NCI-H1105 treated with DMSO at 0.1 percent for 48 hours (cell line): Measurements from ENCODE around the gene KIAA0319L.

ENCODE experiments used
- DNase-seq: peaks from one replicate; lab custom pipeline; 2025; lab: John Stamatoyannopoulos, UW

KIAA0319L gene

DNA sequence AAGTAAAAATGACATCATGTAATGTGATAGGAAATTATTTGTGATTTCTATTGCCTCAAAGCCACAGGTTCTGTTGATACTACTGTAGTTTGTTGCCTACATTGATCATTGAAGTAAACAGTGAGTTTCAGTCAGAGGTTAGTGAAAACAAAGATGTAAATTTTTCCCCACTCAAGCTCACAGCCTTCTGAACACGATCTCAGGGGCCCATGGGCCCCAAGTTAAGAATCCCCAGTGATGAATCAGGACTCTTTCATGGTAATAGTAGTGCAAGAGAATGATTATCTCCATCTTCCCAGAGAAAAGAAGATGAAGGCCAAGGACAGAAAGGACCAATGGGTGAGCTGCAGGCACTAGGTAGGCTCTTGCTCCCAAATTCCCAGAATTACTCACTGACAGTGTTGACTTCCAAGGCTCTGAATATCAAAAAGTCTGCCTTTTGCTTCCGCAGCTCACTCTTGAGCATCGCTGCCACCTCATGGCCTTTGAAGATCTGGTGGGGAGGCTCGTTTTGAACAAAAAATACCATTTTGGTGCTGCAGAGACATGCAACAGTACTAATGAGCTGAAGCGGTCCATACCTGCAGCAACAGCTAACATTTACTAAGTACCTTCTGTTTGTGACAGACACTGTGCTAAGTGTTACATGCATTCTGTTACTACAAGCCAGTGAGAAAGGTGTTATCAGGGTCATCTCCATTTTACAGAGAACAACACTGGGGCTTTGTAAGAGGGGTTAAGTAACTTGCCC, 113.3 kb downstream of the KIAA0319L start:
- DNase-seq = peak; percentile 15

DNA sequence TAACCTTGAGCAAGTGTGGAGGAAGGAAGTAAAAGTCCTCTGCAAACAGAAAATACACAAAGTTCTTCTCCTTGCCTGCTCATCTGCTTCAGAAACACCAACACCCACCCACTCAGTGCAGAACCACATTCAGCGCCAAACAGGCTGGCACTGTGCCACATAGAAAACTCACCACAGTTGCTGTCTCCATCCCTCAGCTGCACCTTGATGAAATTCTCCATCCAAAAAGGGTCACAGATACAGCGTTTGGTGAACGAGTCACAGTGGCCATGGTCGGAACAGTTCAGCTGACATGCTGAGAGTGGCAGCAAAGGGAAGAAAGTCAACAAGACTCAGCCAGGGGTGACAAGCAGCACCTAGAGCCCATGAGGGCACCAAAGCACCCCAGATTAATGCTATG, 114.5 kb downstream of the KIAA0319L start:
- no peak for DNase-seq

DNA sequence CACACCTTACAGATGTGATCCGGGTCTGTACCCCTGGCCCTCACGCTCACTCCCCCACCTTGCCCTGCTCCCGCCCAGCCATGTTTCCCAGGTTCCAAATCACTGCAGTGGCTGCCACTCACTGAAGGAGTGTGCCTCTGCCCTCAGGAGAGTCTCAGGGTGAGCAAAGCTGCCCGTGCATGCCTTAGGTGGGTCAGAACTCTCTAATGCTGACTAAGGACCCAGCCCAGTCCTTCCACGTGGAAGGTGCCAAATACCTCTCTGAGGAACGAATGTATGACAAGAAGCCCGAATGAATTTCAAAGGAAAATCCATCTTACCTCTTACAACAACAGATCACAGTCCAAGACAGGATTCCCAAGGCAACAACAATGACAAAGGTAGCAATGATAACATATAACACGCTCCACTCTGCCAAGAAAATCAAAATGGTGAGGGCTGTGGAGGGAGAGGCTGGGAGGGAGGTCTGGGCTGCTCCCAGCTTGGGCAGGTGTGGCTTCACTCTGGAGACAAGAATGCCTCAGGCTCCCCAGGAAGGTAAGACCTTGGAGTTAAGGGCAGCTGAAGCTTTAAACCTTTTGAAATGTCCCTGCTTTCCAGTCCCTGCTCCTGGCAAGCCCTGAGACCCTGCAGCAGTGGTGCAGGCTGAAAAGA, 115.2 kb downstream of the KIAA0319L start:
- DNase-seq = no peak

DNA sequence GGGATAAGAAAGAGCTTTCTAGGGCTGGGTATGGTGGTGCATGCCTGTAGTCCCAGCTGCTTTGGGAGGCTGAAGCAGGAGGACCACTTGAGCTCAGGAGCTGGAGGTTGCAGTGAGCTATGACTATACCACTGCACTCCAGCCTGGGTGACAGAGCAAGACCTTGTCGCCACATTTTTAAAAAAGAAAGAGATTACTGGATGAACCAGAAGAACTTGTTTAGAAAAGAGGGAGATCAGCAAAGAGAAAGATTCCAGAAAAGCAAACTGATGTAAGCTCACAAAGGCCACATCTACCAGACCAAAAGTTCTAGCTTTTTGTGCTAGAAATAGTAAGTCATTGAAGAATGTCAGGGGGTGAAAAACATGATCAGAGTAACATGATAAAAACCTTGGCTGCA, 117.6 kb downstream of the KIAA0319L start:
- no peak for DNase-seq

DNA sequence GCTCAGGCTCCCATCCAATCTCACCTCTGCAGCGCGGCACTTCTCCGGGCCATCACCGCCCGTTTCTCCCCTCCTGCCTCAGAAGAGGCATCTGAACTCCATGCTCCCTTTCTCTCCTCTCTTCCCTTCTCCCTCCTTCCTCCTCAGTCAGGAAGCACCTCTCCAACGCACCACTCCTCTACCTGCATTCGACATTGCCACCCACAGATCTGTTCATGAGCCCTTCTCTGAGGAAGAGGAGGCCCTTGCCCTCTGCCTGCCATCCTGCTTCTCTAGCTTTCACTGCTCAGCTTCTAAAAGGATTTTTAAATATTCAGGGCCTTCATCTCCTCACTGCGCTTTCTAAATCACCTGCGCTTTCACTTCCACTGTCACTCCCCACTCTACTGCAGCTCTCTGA, 120.0 kb downstream of the KIAA0319L start:
- no peak for DNase-seq

DNA sequence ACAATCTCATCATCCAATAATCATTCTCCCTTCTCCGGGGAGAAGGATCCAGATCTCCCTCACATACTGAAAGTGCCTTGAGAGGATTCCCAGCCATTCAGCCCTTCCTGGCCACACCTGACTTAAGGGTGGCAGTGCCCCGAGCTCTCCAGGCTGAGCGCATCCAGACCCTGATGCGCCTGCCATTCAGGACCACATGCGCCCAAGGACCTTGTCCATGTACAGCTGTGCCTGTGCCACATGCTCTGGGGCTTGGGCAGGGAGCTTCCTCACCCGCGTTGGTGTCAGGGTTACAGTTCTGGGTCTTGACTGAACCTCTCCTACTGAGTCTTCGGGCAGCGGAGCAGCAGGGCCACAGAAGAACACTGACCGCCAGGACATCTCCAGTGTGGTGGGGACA, 121.1 kb downstream of the KIAA0319L start:
- DNase-seq = no peak

DNA sequence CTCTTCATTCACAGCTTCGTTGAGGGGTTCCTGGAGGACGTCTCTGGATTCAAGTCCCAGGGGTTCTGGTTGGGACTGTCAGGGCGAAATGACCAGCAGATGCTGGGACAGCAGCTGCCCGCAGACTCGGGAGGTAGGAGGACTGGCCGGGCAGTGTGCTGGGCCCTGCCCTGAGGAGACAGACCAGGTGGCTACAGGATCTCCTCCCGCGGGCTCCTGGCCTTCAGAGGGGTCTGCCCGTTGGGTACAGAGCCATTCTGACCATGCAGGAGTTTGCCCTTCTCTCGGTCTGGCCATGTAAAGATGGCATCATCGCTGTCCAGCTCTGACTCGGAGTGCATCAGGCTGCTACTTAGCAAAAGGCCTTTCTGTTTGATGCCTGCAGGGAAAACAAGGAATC, 122.5 kb downstream of the KIAA0319L start:
- no peak for DNase-seq

DNA sequence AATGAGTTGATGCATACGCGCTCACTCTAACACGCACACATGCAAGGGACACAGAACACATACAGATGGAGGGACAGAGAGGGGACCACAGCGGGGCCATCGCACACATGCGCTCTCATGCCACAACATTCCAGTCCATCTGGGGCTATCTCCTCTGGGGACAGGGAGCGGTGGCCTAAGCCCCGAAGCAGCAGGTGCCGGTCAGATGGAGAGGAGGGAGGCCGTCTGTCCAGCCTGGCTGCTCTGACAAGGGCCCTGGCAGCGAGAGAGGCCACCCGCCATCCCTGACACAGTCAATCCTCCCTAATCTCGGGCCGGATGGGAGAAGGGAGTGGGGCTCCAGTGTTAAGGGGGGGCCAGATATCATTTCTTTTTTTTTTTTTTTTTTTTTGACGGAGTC, 123.5 kb downstream of the KIAA0319L start:
- DNase-seq = no peak

DNA sequence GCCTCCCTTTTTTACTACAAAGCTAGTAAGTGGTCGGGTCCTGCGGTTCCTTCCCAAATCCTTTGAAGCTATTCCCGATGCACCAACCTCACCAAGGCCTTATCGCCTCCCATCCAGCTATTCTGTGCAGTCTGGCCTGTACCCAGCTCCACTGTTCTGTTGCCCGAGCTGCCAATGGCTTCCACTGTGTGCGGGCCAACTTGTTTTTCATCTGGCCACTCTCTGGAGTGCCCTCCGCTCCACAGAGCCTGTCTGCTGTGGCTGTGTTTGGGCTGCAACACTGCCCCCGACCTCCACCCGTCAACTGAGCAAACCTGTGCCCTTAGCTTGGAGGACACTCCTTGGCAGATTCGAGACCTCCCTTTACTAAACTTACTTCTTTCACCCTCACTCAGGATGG, 125.0 kb downstream of the KIAA0319L start:
- DNase-seq = no peak

DNA sequence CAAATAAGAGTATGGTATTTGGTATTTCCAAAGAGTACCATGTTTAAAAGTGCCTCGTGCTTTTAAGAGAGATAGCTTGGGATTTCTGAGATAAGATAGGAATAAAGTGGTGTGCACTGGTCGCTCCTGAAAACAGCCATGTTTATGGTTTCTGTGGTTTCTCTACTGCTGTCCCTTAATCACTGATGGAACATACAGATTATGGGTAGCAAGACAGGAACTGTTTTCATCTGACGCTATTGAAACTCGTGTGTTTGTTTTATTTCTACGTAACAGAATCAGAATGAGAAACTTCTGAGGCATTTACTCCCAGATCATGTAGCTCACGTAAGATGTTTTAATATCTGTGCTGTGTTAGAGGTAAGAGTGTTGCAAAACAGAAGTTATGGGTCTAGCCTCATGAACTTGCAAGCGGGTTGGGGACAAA, 126.0 kb downstream of the KIAA0319L start:
- DNase-seq = no peak

DNA sequence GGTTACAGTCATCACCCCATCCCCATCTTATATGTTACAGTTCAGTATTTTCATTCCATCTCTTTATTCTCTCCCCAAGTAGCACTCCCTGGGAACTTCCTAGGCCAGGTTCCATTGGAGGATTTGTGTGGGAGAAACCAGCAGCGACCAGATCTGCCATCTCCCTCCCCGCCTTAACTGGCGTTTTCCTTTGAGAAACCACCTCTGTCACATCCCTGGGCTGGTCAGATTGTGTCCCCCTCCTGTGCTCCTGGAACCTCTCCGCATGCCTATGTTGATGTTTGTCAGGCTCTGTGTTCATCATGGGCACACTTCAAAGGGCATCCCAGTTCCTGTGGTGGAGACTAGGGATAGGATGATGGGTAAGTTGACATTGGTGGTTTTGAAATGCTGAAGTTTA, 126.4 kb downstream of the KIAA0319L start:
- no peak for DNase-seq

DNA sequence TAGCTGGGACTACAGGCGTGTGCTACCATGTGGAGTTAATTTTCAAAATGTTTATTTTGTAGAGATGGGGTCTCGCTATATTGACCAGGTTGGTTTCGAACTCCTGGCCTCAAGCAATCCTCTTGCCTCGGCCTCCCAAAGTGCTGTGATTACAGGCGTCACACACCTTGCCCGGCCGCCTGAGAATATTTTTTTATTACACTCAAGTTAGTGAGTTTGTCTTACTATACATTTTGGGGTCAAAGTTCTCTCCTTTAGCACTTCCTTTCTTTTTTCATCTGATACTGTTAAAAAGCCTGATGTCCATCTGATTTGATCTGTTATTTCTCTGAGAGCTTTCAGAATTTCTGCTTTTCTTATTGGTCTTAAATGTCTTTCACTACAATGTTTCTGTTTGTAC, 128.8 kb downstream of the KIAA0319L start:
- no peak for DNase-seq

DNA sequence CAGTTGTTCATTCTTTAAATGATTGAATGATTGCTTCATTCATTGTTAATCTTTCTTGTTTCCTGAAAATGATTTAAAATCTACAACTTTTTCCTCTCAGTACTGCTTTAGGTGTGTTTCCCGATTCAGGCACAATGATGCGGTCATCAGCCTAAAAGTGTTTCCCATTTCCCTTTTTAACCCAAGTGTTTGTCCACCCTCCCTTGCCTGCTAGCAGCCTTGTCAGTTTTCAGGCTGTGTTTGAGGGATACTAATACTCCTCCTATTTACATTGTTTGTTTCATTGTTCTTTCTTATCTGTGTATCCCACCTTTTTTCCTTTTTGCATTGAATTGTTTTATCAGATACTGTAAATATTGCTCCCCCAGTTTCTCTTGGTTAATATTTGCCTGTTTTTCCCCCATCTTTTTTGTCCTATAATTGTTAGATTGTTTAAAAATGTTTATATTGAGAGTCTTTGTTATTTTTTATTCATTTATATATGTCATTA, 131.1 kb downstream of the KIAA0319L start:
- DNase-seq = no peak

DNA sequence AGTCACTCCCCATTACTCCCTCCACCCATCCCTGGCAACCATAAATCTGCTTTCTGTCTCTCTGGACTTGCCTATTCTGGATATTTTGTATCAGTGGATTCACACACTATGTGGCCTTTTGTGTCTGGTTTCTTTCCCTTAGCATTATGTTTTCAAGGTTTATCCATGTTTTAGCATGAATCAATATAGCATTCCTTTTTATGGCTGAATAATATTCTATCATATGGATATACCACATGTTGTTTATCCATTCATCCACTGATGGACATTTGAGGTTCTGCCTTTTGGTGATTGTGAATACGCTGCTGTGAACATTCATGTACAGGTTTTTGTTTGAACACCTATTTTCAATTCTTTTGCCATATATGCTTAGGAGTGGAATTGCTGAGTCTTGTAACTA, 148.3 kb downstream of the KIAA0319L start:
- no peak for DNase-seq

DNA sequence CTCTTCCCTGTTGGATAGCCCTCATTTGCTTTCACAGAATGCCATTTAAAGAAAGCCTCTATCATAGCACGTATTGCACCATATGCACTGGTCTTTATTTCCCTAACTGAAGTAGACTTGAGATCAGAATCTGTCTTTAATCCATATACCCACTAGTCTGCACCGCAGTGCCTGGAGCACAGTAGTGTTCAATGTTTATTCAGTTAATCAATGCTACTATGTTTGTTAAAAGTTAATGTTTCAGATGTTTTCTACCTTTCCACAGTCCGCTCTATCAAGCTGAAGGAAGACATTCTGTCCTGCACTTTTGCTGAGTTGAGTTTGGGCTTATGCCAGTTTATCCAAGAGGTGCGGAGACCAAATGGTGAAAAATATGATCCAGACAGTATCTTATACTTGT, 149.5 kb downstream of the KIAA0319L start:
- no peak for DNase-seq

DNA sequence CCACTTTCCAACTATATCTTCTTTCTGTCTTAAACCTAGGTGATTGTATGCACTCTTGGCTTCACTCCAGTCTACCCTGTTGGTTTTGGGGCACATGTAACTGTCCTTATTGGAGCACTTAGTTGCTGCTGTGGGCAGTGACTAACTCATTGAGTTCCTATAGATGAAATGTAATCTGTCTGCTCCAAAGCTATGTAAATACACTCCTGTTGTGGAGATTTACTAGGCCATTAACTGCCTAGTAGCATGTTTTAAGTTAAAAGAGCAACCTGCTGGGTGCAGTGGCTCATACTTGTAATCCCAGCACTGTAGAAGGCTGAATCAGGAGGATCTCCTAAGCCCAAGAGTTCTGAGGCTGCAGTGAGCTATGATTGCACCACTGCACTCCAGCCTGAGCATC, 151.1 kb downstream of the KIAA0319L start:
- no peak for DNase-seq

DNA sequence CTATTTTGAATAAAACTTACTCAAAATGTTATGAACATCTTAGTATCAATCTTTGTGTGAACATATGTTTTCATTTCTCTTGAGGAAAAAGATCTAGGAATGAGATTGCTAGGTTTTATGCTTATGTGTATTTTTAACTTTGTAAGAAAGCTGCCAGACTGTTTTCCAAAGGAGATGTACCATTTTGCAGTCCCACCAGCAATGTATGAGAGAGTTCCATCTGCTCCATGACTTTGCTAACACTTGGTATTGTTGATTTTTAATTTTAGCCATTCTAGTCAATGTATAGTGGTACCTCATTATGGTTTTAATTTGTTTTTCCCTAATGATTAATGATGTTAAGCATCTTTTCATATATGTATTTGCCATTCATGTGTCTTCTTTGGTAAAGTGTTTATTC, 156.2 kb downstream of the KIAA0319L start:
- no peak for DNase-seq

DNA sequence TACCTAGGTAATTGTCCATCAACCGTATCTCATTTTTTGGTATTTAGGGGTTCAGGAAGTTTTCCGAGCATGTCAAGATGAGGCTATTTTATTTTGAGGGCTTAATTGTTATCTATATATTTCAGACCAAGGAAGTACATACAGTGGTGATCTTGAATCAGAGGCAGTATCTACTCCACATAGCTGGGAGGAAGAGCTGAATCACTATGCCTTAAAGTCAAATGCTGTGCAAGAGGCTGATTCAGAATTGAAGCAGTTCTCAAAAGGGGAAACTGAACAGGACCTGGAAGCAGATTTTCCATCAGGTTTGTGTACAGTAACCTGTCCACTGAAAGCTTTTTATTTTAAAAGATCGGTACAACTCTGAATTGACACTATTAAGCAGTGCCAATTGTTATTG, 158.5 kb downstream of the KIAA0319L start:
- no peak for DNase-seq

DNA sequence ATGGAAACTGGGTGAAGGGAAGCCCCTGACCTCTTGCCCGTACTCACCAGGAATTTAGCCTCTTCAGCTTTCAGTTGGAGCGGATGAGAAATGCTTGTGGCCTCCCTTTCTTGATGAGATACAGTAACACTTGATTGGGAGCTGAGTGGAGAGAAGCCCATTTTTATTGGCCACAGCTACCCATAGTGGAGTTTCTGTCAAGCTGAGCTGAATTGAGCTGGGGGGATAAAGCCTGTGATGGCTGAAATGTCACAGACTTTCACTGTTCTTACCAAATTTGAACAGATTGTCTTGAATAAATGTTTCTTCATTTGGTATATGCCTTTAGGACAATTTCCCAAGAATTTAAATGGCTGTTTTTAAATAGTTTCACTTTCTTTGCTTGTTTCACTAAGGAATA, 162.8 kb downstream of the KIAA0319L start:
- DNase-seq = no peak

DNA sequence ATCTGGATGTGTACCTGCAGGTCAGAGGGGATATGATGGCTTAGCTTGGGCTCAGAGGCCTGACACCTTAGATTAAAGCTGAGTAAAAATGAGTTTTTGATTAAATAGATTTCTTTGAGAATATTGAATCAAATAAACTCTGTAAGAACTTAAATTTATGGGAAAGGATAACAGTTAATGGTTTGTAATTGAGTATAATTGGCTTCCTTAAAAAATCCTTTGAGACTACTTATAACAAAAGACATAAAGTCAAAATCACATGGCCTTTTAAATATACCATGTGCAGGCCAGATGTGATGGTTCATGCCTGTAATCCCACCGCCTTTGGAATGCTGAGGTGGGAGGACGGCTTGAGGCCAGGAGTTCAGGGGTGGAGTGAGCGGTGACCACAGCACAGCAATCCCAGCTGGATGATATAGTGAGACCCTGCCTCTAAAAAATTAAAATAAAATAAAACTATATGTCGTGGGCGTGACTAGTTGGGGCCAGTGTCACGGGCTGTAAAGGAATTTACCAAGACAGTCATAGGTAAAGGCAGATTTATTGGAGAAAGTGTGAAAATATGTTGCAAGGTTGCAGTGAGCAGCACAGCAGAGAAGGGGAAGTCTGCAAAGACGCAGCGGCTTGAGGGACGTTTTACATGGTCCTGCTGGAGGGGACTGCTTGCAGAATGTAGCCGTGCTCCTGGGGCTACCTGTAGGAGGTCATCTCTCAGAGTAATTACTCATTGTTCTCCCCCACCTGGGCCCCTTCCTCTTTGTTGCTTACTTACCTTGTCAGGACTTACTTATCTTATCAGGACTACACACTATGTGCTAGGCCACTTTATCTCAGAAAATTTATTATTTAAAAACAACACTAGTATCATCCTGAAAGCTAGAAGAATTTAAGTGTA, 166.4 kb downstream of the KIAA0319L start:
- DNase-seq = no peak

DNA sequence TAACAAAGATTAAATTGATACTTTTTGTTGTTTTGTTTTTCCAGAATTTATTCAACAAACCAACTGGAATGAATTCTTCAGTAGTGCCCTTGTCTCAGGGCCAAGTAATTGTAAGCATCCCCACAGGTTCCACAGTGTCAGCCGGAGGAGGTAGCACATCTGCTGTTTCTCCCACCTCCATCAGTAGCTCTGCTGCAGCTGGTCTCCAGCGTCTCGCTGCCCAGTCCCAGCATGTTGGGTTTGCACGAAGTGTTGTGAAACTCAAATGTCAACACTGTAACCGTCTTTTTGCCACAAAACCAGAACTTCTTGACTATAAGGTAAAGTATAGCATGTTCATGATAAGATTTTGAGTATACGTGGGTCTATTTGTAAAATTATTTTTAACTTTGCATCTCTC, 170.2 kb downstream of the KIAA0319L start:
- DNase-seq = no peak

DNA sequence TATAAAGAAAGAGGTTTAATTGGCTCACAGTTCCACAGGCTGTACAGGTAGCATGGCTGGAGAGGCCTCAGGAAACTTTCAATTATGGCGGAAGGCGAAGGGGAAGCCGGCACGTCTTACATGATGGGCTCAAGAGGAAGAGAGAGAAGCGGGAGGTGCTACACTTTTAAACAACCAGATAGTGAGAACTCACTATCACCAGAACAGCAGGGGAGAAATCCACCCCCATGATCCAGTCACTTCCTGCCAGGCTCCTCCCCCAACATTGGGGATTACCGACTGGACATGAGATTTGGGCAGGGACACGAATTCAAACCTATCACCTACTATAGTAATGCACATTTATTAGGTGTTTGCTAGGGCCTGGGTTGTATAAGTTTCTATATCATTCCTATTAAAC, 170.9 kb downstream of the KIAA0319L start:
- no peak for DNase-seq
